AG08396 (cell line): ENCODE measurements around the gene USP5.
"Not testable (repeated sequence)": the region's sequence is repeated elsewhere in the genome, so short reads cannot be mapped to it uniquely, and the experiment has no call there.

Experiments used
- DNase-seq: peaks from one replicate; pipeline ENCODE4 v3.0.0; 2012; ENCODE audit warnings: low spot score, mixed read lengths

USP5 gene

GRCh38 chr12:6865307-6865706, 13.4 kb downstream of the USP5 start:
- not testable (repeated sequence) for DNase-seq

DNA sequence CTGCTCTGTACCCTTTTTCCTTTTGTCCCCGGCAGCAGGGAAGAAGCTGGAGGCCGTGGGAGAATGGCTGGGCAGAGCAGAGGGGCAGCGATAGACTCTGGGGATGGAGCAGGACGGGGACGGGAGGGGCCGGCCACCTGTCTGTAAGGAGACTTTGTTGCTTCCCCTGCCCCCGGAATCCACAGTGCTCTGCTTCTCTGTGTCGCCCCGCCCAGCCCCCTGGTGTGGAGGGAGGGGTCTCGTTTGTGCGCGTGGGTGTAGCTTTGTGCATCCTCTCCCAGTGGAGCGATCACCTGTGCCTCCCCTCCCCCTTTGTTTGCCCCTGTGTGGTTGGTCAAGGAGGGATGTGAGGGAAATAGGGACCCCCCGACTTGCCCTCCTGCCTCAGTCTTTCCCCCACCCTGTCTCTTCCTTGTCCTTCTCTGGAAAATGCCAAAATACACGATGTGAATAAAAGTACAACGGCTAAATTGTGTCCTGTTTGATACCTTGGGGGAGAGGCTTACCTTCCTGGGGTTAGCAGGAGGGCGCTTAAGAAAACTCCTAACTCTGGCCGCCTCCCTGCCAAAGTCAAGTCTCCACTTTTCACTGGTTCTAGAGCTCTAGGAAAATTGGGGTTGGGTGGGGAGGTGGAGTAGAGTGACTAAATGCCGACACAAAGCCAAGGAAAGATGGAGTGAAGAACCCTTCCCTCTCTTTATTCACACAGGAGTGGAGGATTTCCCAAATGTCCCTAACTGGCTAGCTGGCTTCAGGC, 14.4 kb downstream of the USP5 start:
- DNase-seq: no peak

DNA sequence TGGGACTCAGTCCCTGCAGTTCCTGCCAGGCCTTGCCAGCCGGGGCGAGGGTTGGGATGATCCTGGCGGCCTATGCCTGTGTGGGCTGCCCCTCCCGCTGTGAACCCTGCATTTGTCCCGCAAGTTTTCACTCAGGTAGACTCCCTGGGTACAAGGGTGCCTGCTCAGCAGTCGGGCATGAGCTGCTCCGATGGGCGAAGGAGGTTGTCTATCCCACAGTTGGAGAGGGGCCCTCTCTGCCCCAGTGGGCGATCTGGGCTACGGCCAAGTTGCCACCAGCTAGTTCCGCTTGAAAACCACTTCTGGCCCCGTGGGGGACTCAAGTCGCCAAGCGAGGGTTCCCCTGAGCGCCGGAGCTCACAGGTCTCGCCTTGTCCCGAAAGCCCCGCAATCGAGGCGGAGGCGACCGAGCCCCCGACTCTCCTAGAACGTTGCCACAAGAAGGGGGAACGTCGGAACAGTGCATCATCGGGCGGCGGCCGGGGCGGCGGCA, 15.0 kb downstream of the USP5 start:
- DNase-seq: no peak

- DNase-seq: peak; percentile 95
Observed at GRCh38 chr12:6867413-6868210, 15.7 kb downstream of the USP5 start, which contains the start of gene TPI1. TPI1 (plus strand) TSS chr12:6867531; CDS start chr12:6867567, 36 bp downstream.

- peak; percentile 50 for DNase-seq
Observed at GRCh38 chr12:6868211-6869048, 16.5 kb downstream of the USP5 start.

DNA sequence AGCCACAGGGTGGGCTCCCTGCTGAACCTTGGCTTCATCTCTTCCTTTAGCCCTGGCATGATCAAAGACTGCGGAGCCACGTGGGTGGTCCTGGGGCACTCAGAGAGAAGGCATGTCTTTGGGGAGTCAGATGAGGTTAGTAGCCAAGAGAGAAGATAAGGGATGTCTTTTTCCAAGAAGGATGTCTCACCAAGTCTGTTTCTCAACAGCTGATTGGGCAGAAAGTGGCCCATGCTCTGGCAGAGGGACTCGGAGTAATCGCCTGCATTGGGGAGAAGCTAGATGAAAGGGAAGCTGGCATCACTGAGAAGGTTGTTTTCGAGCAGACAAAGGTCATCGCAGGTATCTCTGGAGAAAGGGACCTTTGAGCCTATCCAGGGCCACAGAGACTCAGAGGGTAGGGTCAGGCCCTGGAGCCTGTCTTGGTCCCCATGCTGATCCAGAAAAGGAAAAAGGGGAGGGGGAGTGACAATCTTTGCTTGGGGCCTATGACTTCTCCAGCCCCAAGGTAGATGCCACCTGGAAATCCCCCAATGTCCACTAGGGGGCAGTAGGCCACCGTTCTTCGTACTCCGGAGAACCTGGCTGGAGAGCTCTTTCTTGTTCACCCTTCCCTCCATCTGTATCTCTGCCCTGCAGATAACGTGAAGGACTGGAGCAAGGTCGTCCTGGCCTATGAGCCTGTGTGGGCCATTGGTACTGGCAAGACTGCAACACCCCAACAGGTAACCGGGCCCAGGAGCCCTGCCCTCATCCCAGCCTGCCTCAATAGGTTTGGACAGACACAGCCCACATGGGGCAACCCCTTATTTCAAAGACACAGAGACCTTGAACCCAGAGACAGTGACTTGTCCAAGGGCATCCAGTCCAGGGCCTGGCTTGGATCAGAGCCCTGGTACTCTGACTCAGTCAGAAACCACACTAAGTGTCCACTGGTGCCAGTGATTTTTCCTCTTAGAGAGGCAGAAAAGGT, 17.4 kb downstream of the USP5 start:
- peak; percentile 75 for DNase-seq

- not testable (repeated sequence) for DNase-seq
Observed at GRCh38 chr12:6870304-6870703, 18.4 kb downstream of the USP5 start.

DNA sequence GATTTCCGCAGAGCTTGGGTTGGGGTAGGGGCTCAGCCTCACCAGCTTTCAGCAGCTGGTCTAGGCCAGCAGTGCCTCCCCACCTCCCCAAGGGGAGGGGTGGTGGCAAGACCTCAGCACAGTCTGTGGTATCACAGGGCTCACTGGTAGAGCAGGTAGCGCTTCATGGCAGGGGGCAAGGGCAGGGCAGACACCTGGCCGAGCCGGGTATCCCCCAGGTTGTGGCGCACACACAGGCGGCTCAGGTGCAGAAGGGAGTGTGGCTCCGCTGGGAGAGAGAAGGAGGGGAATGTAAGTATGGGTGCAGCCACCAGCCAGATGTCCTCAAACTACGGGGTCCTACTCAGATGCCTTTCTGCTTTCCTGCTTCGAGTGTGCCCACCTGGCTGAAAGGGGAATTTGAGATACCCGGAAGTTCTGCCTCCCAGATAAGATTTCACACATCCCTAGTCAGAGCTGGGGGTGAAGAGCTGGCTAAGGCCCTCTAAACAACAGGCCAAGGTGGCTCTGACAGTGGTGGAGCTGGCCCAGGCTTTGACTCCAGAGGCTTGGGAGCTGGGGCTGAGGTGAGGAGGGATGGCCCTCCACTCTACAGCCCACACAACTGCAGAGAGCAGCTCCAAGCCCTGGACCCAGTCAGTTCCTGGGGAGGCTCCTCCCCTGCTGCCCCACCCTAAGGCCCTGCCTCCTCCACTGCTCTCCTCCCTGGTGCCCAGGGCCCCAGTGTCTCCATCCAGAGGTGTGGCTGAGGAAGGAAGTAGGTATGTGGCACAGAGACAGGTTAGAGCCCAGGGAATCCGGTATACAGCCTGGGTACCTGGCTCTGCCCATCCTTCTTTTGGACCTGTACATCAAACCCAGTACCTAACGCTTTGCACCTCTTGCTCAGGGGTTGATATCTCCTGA, 19.4 kb downstream of the USP5 start:
- peak; percentile 37 for DNase-seq

- DNase-seq: peak; percentile 90
Observed at GRCh38 chr12:6872073-6873048, 20.4 kb downstream of the USP5 start.

DNA sequence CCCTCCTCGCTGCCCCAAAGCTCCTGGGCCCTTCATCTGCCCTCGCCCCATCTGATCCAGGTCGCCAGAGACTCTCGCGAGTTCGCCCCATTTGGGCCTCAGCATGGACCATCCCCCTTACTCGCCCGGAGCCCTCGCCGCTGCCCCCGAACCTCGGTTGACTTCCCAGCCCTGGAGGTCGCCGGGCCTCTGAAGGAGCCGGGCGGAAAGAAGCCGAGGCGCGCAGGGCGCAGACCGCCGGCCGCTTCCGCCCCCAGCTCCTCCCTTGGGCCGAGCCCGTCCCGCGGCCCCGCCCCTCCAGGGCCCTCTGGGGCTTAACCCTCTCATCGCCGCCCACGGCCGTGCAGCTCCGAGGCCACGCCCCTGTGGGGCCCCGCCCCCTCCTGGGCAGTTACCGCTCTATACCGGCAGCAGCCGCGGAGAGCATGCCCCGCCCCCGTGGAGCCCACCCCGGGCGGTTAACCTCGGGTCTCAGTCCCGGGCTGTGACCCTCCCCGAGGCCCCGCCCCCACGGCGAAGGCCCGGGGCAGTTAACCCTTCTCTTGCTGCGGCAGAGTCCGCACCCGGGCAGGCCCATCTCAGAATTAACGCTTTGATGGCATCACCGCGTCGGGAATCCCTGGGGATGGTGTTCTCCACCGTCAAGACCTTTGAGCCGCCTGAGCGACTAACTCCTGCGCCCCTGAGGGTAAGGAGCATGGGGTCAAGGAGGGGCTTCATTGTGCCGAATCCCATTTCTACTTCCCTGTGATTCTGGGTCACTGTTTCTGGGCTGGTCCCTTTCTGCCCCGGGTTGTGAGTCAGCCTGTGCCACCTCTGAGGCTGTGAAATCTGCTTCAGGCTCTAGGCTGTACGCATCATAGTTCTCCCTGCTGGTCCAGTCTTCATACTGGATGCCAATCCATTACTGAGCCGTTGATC, 21.4 kb downstream of the USP5 start, which contains the start of gene SPSB2:
Gene SPSB2 (minus strand): TSS at position 210 of the 921 bp plus-strand sequence. CDS start 402 bp downstream, outside the sequence.
- peak; percentile 96 for DNase-seq

DNA sequence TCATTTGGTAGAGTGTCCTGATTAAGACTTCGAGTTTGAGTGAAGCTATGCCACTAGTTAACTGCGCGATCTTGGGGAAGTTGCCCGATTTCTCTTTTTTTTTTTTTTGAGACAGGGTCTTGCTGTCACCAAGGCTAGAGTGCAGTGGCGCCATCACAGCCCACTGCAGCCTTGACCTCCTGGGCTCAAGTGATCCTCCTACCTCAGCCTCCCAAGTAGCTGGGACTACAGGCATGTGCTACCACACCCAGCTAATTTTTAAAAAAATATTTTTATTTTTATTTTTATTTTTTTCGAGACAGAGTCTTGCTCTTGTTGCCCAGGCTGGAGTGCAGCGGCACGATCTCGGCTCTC, 22.0 kb downstream of the USP5 start:
- not testable (repeated sequence) for DNase-seq

GRCh38 chr12:6879824-6880223, 27.9 kb downstream of the USP5 start:
- DNase-seq: not testable (repeated sequence)

GRCh38 chr12:6883252-6883651, 31.3 kb downstream of the USP5 start:
- DNase-seq: no peak

- DNase-seq: no peak
Observed at GRCh38 chr12:6883683-6884082, 31.7 kb downstream of the USP5 start.

DNA sequence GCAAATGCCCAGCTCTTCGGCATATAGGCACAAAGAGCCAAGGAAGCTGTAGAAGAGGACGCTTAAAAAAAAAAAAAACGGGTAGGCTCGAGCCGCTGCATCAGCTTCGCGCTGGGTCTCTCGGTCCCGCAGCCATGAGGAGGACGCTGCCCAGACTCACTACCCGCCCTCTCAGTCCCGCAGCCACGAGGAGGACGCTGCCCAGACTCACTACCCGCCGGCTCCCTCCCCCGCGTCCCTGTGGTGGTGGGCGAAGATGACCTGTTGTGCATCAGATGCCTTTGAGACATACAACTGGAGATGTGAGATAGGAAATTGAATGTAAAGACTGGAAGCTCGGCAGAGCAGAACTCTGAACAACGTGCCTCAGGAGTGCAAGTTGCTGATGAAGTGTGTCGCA, 32.6 kb downstream of the USP5 start:
- no peak for DNase-seq

GRCh38 chr12:6886206-6886999, 34.5 kb downstream of the USP5 start:
- not testable (repeated sequence) for DNase-seq

- DNase-seq: no peak
Observed at GRCh38 chr12:6887460-6887859, 35.5 kb downstream of the USP5 start.
